Uterus (tissue), 4 donors: ENCODE results near the gene CLSTN2. TPM values are rescaled to one million over a fixed set of nuclear protein-coding genes. Genes with fewer than 3 reads are reported as not detected.

ENCODE experiments used
- DNase-seq, 2 donors: peaks; one replicate each; pipeline ENCODE4 v3.0.0-alpha.2; 2019 to 2020
- H3K27ac ChIP-seq, 2 donors: fragments of 200-600 bp; sonication (generic); 1 replicate in 1 of 2; 2 replicates in 1 of 2; pipeline ENCODE4 v1.5.1; 2016 to 2018
- H3K27me3 ChIP-seq, 2 donors: fragments of 200-600 bp; sonication (generic); one replicate each; pipeline ENCODE4 v1.5.1; 2018 to 2019; ENCODE audit warnings: control low read depth in 1 of 2
- H3K36me3 ChIP-seq, 2 donors: fragments of 200-600 bp; sonication (generic); one replicate each; pipeline ENCODE4 v1.5.1; 2019; ENCODE audit warnings: control low read depth in 1 of 2
- H3K4me1 ChIP-seq, 2 donors: fragments of 200-600 bp; sonication (generic); one replicate each; pipeline ENCODE4 v1.5.1; 2018 to 2019; ENCODE audit warnings: control low read depth in 1 of 2
- H3K4me3 ChIP-seq, 2 donors: fragments of 200-600 bp; sonication (generic); 1 replicate in 1 of 2; 2 replicates in 1 of 2; pipeline ENCODE4 v1.5.1; 2018 to 2019; ENCODE audit warnings: mild to moderate bottlenecking in 1 of 2
- H3K9me3 ChIP-seq, 2 donors: fragments of 200-600 bp; sonication (generic); one replicate each; pipeline ENCODE4 v1.5.1; 2019; ENCODE audit warnings: control low read depth in 1 of 2
- CTCF ChIP-seq, 4 experiments: fragments of 200-600 bp in 2 of 4; fragments of 450-650 bp in 2 of 4; sonication (generic) in 2 of 4; IDR thresholded peaks; one replicate each; pipeline ENCODE4 v1.5.1; 2016 to 2019; ENCODE audit warnings: antibody characterized with exemption in 4 of 4, mild to moderate bottlenecking in 2 of 4, moderate library complexity in 1 of 4
- POLR2A ChIP-seq, 2 donors: fragments of 450-650 bp; IDR thresholded peaks; one replicate each; pipeline ENCODE4 v1.6.1; 2016; ENCODE audit warnings: antibody characterized with exemption in 2 of 2, mild to moderate bottlenecking in 1 of 2, moderate library complexity in 1 of 2
- intact Hi-C: fragments of 100-400 bp; cut with DNase I; formaldehyde crosslinking; loops from one replicate; pipeline ENCODE4 v1.15.1; 2023; ENCODE audit warnings: low total_unique reads
- total RNA-seq, 4 donors: library from RNA; depleted of rRNA in 3 of 4; stranded (reverse); fragments of >200 nt in 3 of 4; gene quantifications; one replicate each; pipeline versions ENCODE4 v1.1.0 to v1.2.4, GENCODE V29; 2014 to 2023
- donor health status: DM: yes; HTN: yes; CAD: no.

CLSTN2 gene
- total RNA-seq, 4 donors from 2014 or later, result 4.7 to 32.2 (median 19.2) TPM

GRCh38 chr3:140455521-140456214, 520.7 kb downstream of the CLSTN2 start:
- TF ChIP-seq CTCF (IDR thresholded peaks at IDR 0.05) (no peak), POLR2A (IDR thresholded peaks at IDR 0.05) (no peak)
- Histone ChIP-seq H3K4me1 (no peaks in the 10 kb centered on the region), H3K27me3 (no peaks in the 10 kb centered on the region), H3K9me3 (no peaks in the 10 kb centered on the region), H3K4me3 (no peak overlapping the region), H3K27ac (no peak overlapping the region), H3K36me3 (no peaks in the 10 kb centered on the region)
- DNase-seq, result no peak
- intact Hi-C loops, result no loop called here

- intact Hi-C loops, result no loop called here
- Histone ChIP-seq H3K27ac (no peak overlapping the region), H3K4me1 (no peaks in the 10 kb centered on the region), H3K9me3 (no peaks in the 10 kb centered on the region), H3K4me3 (no peak overlapping the region), H3K27me3 (no peaks in the 10 kb centered on the region), H3K36me3 (no peaks in the 10 kb centered on the region)
- TF ChIP-seq CTCF (IDR thresholded peaks at IDR 0.05), result no peak
- no peak for TF ChIP-seq POLR2A (IDR thresholded peaks at IDR 0.05)
- no peak for DNase-seq
These were observed 522.0 kb downstream of the CLSTN2 start for GRCh38 chr3:140456974-140457373.

GRCh38 chr3:140459462-140459861, 524.5 kb downstream of the CLSTN2 start:
- H3K4me3 ChIP-seq, result no peak overlapping the region
- DNase-seq, result no peak
- H3K27me3 ChIP-seq, result no peaks in the 10 kb centered on the region
- no peak overlapping the region for H3K27ac ChIP-seq
- no peaks in the 10 kb centered on the region for H3K36me3 ChIP-seq
- H3K9me3 ChIP-seq, result no peaks in the 10 kb centered on the region
- H3K4me1 ChIP-seq, result no peaks in the 10 kb centered on the region
- TF ChIP-seq CTCF (IDR thresholded peaks at IDR 0.05) (no peak), POLR2A (IDR thresholded peaks at IDR 0.05) (no peak)
- intact Hi-C loops, result no loop called here

- Histone ChIP-seq H3K4me3 (no peak overlapping the region), H3K27ac (no peak overlapping the region), H3K27me3 (no peaks in the 10 kb centered on the region), H3K36me3 (no peaks in the 10 kb centered on the region), H3K9me3 (no peaks in the 10 kb centered on the region), H3K4me1 (no peaks in the 10 kb centered on the region)
- TF ChIP-seq CTCF (IDR thresholded peaks at IDR 0.05), result no peak
- no peak for DNase-seq
- intact Hi-C loops, result no loop called here
These were observed 526.3 kb downstream of the CLSTN2 start for GRCh38 chr3:140461250-140461649.

GRCh38 chr3:140463355-140463754, 528.4 kb downstream of the CLSTN2 start:
- no peak overlapping the region for H3K4me3 ChIP-seq
- no peaks in the 10 kb centered on the region for H3K9me3 ChIP-seq
- H3K27ac ChIP-seq, result no peak overlapping the region
- no peaks in the 10 kb centered on the region for H3K4me1 ChIP-seq
- H3K36me3 ChIP-seq, result no peaks in the 10 kb centered on the region
- DNase-seq, result no peak
- no peak for TF ChIP-seq POLR2A (IDR thresholded peaks at IDR 0.05)
- TF ChIP-seq CTCF (IDR thresholded peaks at IDR 0.05), result no peak
- intact Hi-C loops, result no loop called here
- H3K27me3 ChIP-seq, result no peaks in the 10 kb centered on the region
